HepG2 (cell line): ENCODE results near the gene PPP1R12C. TPM values are rescaled to one million over a fixed set of nuclear protein-coding genes. Genes with fewer than 3 reads are reported as not detected.

Experiments used
- ATAC-seq: fragments of 200-7000 bp; cut with Tn5 transposase; 3 replicates; pipeline ENCODE4 v1.9.1; 2020; ENCODE audit warnings: mild to moderate bottlenecking, moderate library complexity
- BruUV-seq: library from RNA; stranded (reverse); fragments of 400-500 nt; replicated peaks from 2 replicates; lab custom pipeline; 2021; lab: Mats Ljungman, UMichigan
- CTCF ChIA-PET: fragments of 300-600 bp; formaldehyde crosslinking; extraction: SDS; loops from one replicate; lab custom pipeline; 2021; ENCODE audit warnings: low total read pairs, inconsistent platforms, low intra/inter-chr PET ratio; lab: Yijun Ruan, JAX
- POLR2A ChIA-PET: fragments of 350-600 bp; sonication (Branson Sonifier 250); formaldehyde crosslinking; loops from one replicate; lab custom pipeline; 2020; ENCODE audit warnings: antibody characterized with exemption, inconsistent platforms; lab: Yijun Ruan, JAX
- DNase-seq: peaks from one replicate; pipeline ENCODE4 v3.0.0-alpha.2; 2015; ENCODE audit warnings: low spot score
- FAIRE-seq: peaks from 3 replicates; lab custom pipeline; 2011; peaks lifted over from hg19 to GRCh38; lab: Jason Lieb, UNC
- H2AFZ ChIP-seq: one replicate; pipeline ENCODE4 v1.6.1; 2011; ENCODE audit warnings: low read length, inconsistent platforms
- H3K27ac ChIP-seq: fragments of 300-600 bp; 3 replicates; pipeline ENCODE4 v1.8.0; 2011; ENCODE audit warnings: mixed run types, mild to moderate bottlenecking, mixed read lengths, low read length, inconsistent platforms; ENCODE audit not compliant: insufficient read depth; ENCODE audit errors: extremely low read length
- H3K27me3 ChIP-seq, 2 experiments: fragments of 200-600 bp in 1 of 2; 2 replicates in 1 of 2; 3 replicates in 1 of 2; pipeline versions ENCODE4 v1.6.0 to v1.8.0; 2011; ENCODE audit warnings: low read length in 2 of 2, mild to moderate bottlenecking in 2 of 2, moderate library complexity in 2 of 2, inconsistent platforms in 1 of 2; ENCODE audit not compliant: insufficient read depth in 2 of 2, control insufficient read depth in 1 of 2
- H3K36me3 ChIP-seq, 2 experiments: fragments of 200-600 bp in 1 of 2; replicated peaks in 1 of 2; 2 replicates in 1 of 2; 3 replicates in 1 of 2; pipeline versions ENCODE4 v1.5.1 to v1.8.0; 2011; ENCODE audit warnings: low read length in 2 of 2, inconsistent platforms in 1 of 2; ENCODE audit not compliant: insufficient read depth in 2 of 2, control insufficient read depth in 1 of 2
- H3K4me1 ChIP-seq: 2 replicates; pipeline ENCODE4 v1.5.1; 2012; ENCODE audit warnings: low read length, inconsistent platforms; ENCODE audit not compliant: insufficient read depth
- H3K4me2 ChIP-seq: 2 replicates; pipeline ENCODE4 v1.6.0; 2011; ENCODE audit warnings: low read depth, low read length, inconsistent platforms
- H3K4me3 ChIP-seq, 3 experiments: fragments of 200-600 bp in 1 of 3; sonication (generic), shearing (Covaris generic) in 1 of 3; replicated peaks in 1 of 3; 2 replicates each; pipeline ENCODE4 v1.5.1; 2011 to 2016; ENCODE audit warnings: low read length in 3 of 3, inconsistent platforms in 2 of 3, low read depth in 2 of 3, mild to moderate bottlenecking in 2 of 3, control low read depth in 1 of 3, mixed read lengths in 1 of 3; ENCODE audit not compliant: insufficient read depth in 1 of 3
- H3K79me2 ChIP-seq: one replicate; pipeline ENCODE4 v1.6.1; 2011; ENCODE audit warnings: low read length, inconsistent platforms; ENCODE audit not compliant: insufficient read depth
- H3K9ac ChIP-seq: 2 replicates; pipeline ENCODE4 v1.6.0; 2011; ENCODE audit warnings: mild to moderate bottlenecking, low read depth, low read length, inconsistent platforms; ENCODE audit not compliant: insufficient read depth
- H3K9me3 ChIP-seq: 2 replicates; pipeline ENCODE4 v1.5.1; 2012; ENCODE audit warnings: mild to moderate bottlenecking, low read length
- H4K20me1 ChIP-seq: 2 replicates; pipeline ENCODE4 v1.6.0; 2011; ENCODE audit warnings: inconsistent platforms, mild to moderate bottlenecking, low read length, moderate library complexity; ENCODE audit not compliant: insufficient read depth
- ATF7 ChIP-seq, 2 experiments: fragments of 450-650 bp in 1 of 2; sonication (generic) in 1 of 2; formaldehyde crosslinking in 1 of 2; IDR thresholded peaks; 2 replicates each; pipeline versions ENCODE4 v1.4.0 to v1.6.1; 2016 to 2020; ENCODE audit warnings: antibody characterized with exemption in 1 of 2, mild to moderate bottlenecking in 1 of 2, missing genetic modification reagents in 1 of 2
- HDAC1 ChIP-seq: sonication (generic); formaldehyde crosslinking; IDR thresholded peaks from 2 replicates; pipeline ENCODE4 v1.5.1; 2020; ENCODE audit warnings: mild to moderate bottlenecking, missing genetic modification reagents
- MEIS1 ChIP-seq: sonication (generic); formaldehyde crosslinking; IDR thresholded peaks from 2 replicates; pipeline ENCODE4 v1.9.0; 2021; ENCODE audit warnings: mild to moderate bottlenecking, missing genetic modification reagents, moderate library complexity, borderline replicate concordance
- NFIB ChIP-seq: sonication (generic); formaldehyde crosslinking; IDR thresholded peaks from 2 replicates; pipeline ENCODE4 v1.9.0; 2021; ENCODE audit warnings: missing genetic modification reagents, mild to moderate bottlenecking, borderline replicate concordance
- NRL ChIP-seq: sonication (generic); formaldehyde crosslinking; IDR thresholded peaks from 2 replicates; pipeline ENCODE4 v1.5.0; 2020; ENCODE audit warnings: missing genetic modification reagents, mild to moderate bottlenecking, moderate library complexity, borderline replicate concordance
- PBX2 ChIP-seq: IDR thresholded peaks from 2 replicates; pipeline ENCODE4 v1.6.1; 2016; ENCODE audit warnings: control low read depth
- PCBP1 ChIP-seq: fragments of 200-400 bp; formaldehyde crosslinking; IDR thresholded peaks from 2 replicates; pipeline ENCODE4 v1.6.1; 2017; ENCODE audit warnings: mild to moderate bottlenecking, low read depth, low read length, borderline replicate concordance
- SNAPC2 ChIP-seq: sonication (generic); formaldehyde crosslinking; IDR thresholded peaks from 2 replicates; pipeline ENCODE4 v1.8.1; 2022; ENCODE audit warnings: mild to moderate bottlenecking, missing genetic modification reagents
- SP4 ChIP-seq: sonication (generic); formaldehyde crosslinking; IDR thresholded peaks from 2 replicates; pipeline ENCODE4 v1.8.1; 2023; ENCODE audit warnings: mild to moderate bottlenecking, missing genetic modification reagents
- TBL1XR1 ChIP-seq: fragments of 150-350 bp; IDR thresholded peaks from 2 replicates; pipeline ENCODE4 v1.6.1; 2014; ENCODE audit warnings: borderline replicate concordance, low read length; ENCODE audit not compliant: partially characterized antibody
- THAP11 ChIP-seq: IDR thresholded peaks from 2 replicates; pipeline ENCODE4 v1.6.1; 2016; ENCODE audit warnings: missing biosample characterization, missing genetic modification reagents
- ZNF121 ChIP-seq: sonication (generic); formaldehyde crosslinking; IDR thresholded peaks from 2 replicates; pipeline ENCODE4 v1.5.0; 2020; ENCODE audit warnings: mild to moderate bottlenecking, missing genetic modification reagents
- ZNF350 ChIP-seq: sonication (generic); formaldehyde crosslinking; IDR thresholded peaks from 2 replicates; pipeline ENCODE4 v1.4.0; 2020; ENCODE audit warnings: mild to moderate bottlenecking, low read depth, missing genetic modification reagents, borderline replicate concordance
- ZSCAN12 ChIP-seq: sonication (generic); formaldehyde crosslinking; IDR thresholded peaks from 2 replicates; pipeline ENCODE4 v1.9.0; 2021; ENCODE audit warnings: mild to moderate bottlenecking, missing genetic modification reagents
- ZSCAN22 ChIP-seq: sonication (generic); formaldehyde crosslinking; IDR thresholded peaks from 2 replicates; pipeline ENCODE4 v1.4.0; 2020; ENCODE audit warnings: mild to moderate bottlenecking, missing genetic modification reagents
- WGBS: methylation state at CpG from one replicate; pipeline ENCODE4 v1.1.6; 2017; ENCODE audit warnings: low lambda C conversion rate; 5-methylcytosine and 5-hydroxymethylcytosine counted together
- in situ Hi-C: cut with HindIII; loops from 2 replicates; pipeline ENCODE4 v1.10.0; 2017; ENCODE audit warnings: low pct_unique_long_range_greater_than_20kb; ENCODE audit not compliant: extremely low pct_ligation_motif_present
- intact Hi-C: fragments of 100-400 bp; cut with micrococcal nuclease; formaldehyde crosslinking; loops from one replicate; pipeline ENCODE4 v1.10.0; 2022; ENCODE audit not compliant: unreplicated experiment
- polyA plus RNA-seq, 8 experiments: library from polyadenylated mRNA; depleted of rRNA in 3 of 8; stranded (reverse) in 7 of 8; unstranded in 1 of 8; fragments of >200 nt; fragmentation: Illumina TruSeq in 4 of 8; extraction: Trizol in 4 of 8; gene quantifications; 2 replicates each; pipeline versions ENCODE4 v1.2.1 to v1.2.3, GENCODE V29; 2011 to 2016; ENCODE audit warnings: low read depth in 4 of 8, missing spikeins in 1 of 8, mixed read lengths in 1 of 8; ENCODE audit not compliant: insufficient read depth in 1 of 8
- total RNA-seq, 5 experiments: library from RNA; depleted of rRNA; stranded (reverse); fragments of >200 nt; fragmentation: Illumina TruSeq; extraction: Trizol; gene quantifications; 2 replicates each; pipeline ENCODE4 v1.2.3, GENCODE V29; 2016; ENCODE audit warnings: low read depth in 1 of 5
- TF ChIP-seq, protein P1 (sequence below): sonication (generic); formaldehyde crosslinking; IDR thresholded peaks from 2 replicates; pipeline ENCODE4 v1.4.0; 2020; ENCODE audit warnings: low read depth, mild to moderate bottlenecking, missing genetic modification reagents

Gene PPP1R12C
- total and polyA plus RNA-seq, 2 of the 13 experiments (the other 11 are each of a cell fraction or from before 2014, with no cell fraction given), result 29.7 to 30.3 TPM

GRCh38 chr19:55050749-55051532 is 66.5 kb downstream of the PPP1R12C start:
- H3K27ac ChIP-seq, result no peak overlapping the region
- H3K9ac ChIP-seq, result no peak overlapping the region
- POLR2A ChIA-PET, result no interaction called here
- peaks cover 30 to 53% of the 10 kb centered on the region in 2 experiments; a peak in 4 of 5 replicates for H3K36me3 ChIP-seq
- CTCF ChIA-PET, result no interaction called here
- intact Hi-C loops, result no loop called here
- ATAC-seq (no peak), DNase-seq (no peak), FAIRE-seq (no peak)
- 98% methylated on average over 25 of the region's 25 CpGs for WGBS
- H3K9me3 ChIP-seq, result no peaks in the 10 kb centered on the region
- no peak overlapping the region for H3K4me2 ChIP-seq
- no peak for TF ChIP-seq ZSCAN12 (CRISPR knock-in tag)
- no peak for TF ChIP-seq NFIB (CRISPR knock-in tag)
- TF ChIP-seq PBX2 (CRISPR knock-in tag), result no peak
- no peak for TF ChIP-seq ZSCAN22 (CRISPR knock-in tag)
- TF ChIP-seq ATF7 (IDR thresholded peaks at IDR 0.05), result peak; percentile 21; the same call in 1 of the 2 replicates
- TF ChIP-seq ATF7 (CRISPR knock-in tag; IDR thresholded peaks at IDR 0.05), result no peak
- H3K27me3 ChIP-seq, result no peaks in the 10 kb centered on the region
- in situ Hi-C loops, result no loop called here
- H2AFZ ChIP-seq, result no peak overlapping the region
- H4K20me1 ChIP-seq, result no peaks in the 10 kb centered on the region
- BruUV-seq, result no TSS peak
- H3K4me3 ChIP-seq, result no peak overlapping the region
- H3K79me2 ChIP-seq, result no peaks in the 10 kb centered on the region
- no peaks in the 10 kb centered on the region for H3K4me1 ChIP-seq

DNA sequence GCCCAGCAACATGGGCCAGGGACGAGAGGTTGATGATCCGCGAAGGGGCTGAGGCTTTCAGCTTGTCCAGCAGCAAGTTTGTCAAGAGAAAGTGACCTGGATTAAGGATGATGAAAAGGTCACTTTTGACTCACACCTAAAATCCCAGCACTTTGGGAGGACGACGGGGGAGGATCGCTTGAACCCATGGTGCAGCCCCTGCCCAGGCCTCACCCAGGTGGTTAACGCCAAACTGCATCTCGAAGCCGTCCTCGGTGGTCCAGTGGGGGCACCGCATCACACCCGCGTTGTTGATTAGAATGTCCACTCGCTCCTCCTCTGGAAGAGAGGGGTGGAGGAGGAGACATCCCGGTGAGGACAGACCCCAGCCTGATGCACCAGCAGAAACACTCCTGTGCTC is 69.0 kb downstream of the PPP1R12C start:
- Histone ChIP-seq H3K36me3 (peaks cover 24 to 56% of the 10 kb centered on the region in 2 experiments; a peak in 4 of 5 replicates), H2AFZ (no peak overlapping the region), H3K4me3 (no peak overlapping the region), H4K20me1 (no peaks in the 10 kb centered on the region), H3K9ac (no peak overlapping the region), H3K4me2 (no peak overlapping the region), H3K27ac (no peak overlapping the region), H3K4me1 (no peaks in the 10 kb centered on the region), H3K9me3 (no peaks in the 10 kb centered on the region), H3K79me2 (no peaks in the 10 kb centered on the region), H3K27me3 (no peaks in the 10 kb centered on the region)
- ChIA-PET POLR2A (no interaction called here), CTCF (no interaction called here)
- no peak for ATAC-seq
- intact Hi-C loops, result no loop called here
- FAIRE-seq, result no peak
- 99% methylated on average over 15 of the region's 15 CpGs for WGBS
- no TSS peak for BruUV-seq
- DNase-seq, result no peak
- in situ Hi-C loops, result no loop called here
- TF ChIP-seq, protein P1, sequence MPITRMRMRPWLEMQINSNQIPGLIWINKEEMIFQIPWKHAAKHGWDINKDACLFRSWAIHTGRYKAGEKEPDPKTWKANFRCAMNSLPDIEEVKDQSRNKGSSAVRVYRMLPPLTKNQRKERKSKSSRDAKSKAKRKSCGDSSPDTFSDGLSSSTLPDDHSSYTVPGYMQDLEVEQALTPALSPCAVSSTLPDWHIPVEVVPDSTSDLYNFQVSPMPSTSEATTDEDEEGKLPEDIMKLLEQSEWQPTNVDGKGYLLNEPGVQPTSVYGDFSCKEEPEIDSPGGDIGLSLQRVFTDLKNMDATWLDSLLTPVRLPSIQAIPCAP (CRISPR knock-in tag), result no peak
- TF ChIP-seq TBL1XR1 (no peak), ZNF121 (CRISPR knock-in tag) (no peak), SP4 (CRISPR knock-in tag) (no peak), SNAPC2 (CRISPR knock-in tag) (no peak), ZNF350 (CRISPR knock-in tag) (no peak), HDAC1 (CRISPR knock-in tag) (no peak), MEIS1 (CRISPR knock-in tag) (no peak), NRL (CRISPR knock-in tag) (no peak), PCBP1 (no peak), THAP11 (CRISPR knock-in tag) (no peak)
